GM21367 (cell line): ENCODE data around the gene EVX2.

Experiments
- ATAC-seq: cut with Tn5 transposase; IDR thresholded peaks from one replicate; pipeline ENCODE4 v1.9.1; 2021; ENCODE audit not compliant: unreplicated experiment

The EVX2 gene

DNA sequence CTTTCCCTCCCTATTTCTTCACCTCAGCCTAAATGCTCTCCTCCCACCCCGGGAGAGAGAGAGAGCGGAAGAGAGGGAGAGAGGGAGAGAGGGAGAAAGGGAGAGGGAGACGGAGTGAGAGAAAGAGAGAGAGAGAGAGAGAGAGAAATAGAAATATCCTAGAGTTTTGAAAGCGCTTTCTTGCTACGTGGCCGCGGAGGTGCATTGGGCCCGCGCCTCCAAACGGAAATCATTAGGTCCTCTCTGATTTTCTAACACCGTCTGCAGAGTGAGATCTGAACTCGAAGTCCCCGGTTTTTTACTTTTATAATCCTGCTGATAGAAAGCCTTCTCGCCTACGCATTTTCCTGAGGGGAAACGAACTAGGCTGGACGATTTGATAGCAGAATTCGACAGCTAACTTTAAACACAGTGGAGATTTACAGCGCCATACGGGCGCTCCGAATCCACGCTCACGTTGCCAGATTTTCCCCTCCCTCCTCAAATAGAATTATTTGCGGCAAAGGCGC lies 903 bp upstream of the EVX2 start:
- ATAC-seq, result no peak

GRCh38 chr2:176082824-176083751 lies 674 bp downstream of the EVX2 start:
- ATAC-seq, result no peak

- no peak for ATAC-seq
Observed at GRCh38 chr2:176082525-176082823, 1.3 kb downstream of the EVX2 start.

GRCh38 chr2:176081837-176082524 lies 1.8 kb downstream of the EVX2 start:
- no peak for ATAC-seq

GRCh38 chr2:176081376-176081836 lies 2.4 kb downstream of the EVX2 start:
- no peak for ATAC-seq

GRCh38 chr2:176080540-176081375 lies 3.0 kb downstream of the EVX2 start:
- ATAC-seq, result no peak

- no peak for ATAC-seq
Observed at GRCh38 chr2:176079831-176080539, 3.8 kb downstream of the EVX2 start.

GRCh38 chr2:176079285-176079830 lies 4.4 kb downstream of the EVX2 start:
- ATAC-seq, result no peak

GRCh38 chr2:176078541-176079284 lies 5.0 kb downstream of the EVX2 start:
- no peak for ATAC-seq

DNA sequence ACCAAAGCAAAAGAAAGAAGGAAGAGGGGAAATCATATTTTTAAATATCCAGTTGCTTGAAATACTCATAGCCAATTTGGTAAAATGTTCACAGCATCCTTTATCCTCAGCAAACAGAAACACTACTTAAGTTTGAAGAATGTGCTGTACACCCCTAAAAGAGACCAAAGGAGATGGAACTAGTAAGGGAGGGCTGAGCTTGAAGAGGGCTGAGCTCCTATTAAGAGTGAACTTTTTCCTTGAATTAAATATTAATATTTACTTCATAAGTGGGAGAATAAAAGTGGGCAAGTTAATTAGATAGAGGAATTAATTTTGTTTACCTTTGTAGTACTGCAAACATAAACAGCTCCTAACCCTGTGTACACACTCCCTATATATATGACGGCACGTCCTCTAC lies 7.0 kb downstream of the EVX2 start:
- no peak for ATAC-seq

GRCh38 chr2:176076063-176076462 lies 7.7 kb downstream of the EVX2 start:
- ATAC-seq, result no peak

GRCh38 chr2:176075481-176075880 lies 8.3 kb downstream of the EVX2 start:
- no peak for ATAC-seq

GRCh38 chr2:176074919-176075425 lies 8.8 kb downstream of the EVX2 start:
- no peak for ATAC-seq

DNA sequence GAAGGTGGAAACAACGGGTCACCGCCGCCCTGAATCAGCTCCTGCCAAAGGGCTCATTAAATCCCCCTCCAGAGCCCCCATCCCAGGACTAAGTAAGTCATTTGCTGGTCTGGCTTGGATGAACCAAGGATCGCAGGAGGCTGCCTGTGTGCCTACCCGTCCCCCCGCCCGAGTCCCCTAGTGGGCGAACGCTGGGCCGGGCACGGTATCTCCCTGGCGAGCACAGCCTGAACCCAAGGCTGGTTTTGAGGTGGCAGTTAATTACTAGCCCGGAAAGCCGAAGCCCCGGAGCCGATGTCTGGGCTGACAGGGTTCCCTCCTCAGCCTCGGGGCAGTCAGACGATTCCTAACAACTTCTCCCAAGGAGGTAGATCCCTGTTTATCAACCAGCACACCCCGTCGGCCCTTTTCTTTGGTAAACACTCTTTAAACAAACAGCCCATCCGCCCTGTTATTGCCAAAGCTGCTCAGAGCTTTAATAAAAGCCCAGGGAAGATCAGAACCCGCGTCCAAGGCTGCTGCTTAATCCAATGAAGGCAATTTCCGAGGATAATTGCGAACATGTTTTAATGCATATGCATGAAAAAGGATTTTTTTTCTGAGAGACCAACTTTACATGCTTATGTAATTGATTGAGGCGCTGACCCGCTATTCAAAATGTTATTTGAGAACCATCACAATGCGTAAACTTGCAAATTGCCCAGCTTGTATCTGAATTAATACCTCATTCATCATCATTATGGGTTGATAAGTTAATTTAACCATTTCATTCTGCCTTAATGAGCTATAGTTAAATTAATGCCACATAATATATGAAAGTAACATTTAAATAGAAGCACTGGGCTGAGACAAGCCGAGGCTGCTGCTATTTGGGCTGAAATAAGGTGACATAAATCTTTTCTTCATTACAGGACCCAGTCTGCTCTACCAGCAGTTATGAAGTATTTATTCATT lies 10.5 kb downstream of the EVX2 start:
- ATAC-seq, result no peak

- no peak for ATAC-seq
Observed at GRCh38 chr2:176072292-176072669, 11.5 kb downstream of the EVX2 start.

DNA sequence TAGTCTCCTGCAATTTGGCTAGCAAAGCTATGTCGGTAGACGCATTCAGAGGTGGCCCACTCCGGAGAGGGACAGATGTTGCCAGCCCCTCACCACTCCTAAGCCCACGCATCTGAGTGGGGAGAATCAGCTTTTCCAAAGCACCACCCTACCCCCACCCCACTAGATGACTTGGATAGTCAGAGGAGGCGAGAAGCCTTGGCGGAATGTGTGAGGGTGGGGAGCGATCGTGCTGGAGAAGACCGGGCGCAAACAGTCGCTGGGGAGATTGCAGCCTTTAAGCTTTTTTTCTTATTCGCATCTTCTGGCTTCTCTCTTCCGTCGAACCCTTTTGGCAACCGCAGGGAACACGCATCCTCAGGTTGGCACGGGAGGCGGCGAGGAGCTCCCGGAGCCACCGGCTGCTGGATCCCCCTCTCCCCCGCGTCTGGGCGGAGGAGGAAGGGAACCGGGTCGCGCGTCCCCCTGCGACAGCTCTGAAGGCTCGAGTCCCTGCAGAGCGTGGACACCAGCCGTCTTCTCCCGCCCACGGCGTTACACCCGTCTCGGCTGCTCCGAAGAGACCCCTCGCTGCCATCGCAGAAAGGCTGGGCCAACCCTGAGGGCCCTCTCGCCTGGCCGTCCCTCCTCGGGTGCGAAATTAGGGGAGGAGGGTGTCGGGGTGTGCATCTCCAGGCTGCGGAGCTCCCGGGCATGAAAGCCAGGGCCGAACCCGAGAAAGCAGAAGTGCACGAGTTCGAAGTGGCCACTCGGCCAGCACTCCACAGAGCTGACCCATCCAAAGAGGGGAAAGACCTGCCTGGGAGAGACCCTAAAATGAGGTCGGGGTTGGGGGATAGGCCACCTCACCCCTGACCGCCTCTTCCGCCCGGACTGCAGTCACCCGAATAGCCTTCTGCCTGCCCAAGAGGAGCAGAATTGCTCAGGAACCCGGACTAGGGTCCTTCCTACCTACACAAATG lies 12.2 kb downstream of the EVX2 start:
- no peak for ATAC-seq

GRCh38 chr2:176068419-176068832 lies 15.3 kb downstream of the EVX2 start:
- no peak for ATAC-seq
